ENCODE results near the gene PDE11A.
"Not testable (repeated sequence)": the region's sequence is repeated elsewhere in the genome, so short reads cannot be mapped to it uniquely, and the experiment has no call there.

PDE11A gene

GRCh38 chr2:178074123-178075005, 1.8 kb upstream of the PDE11A start:
- no peak for DNase-seq

GRCh38 chr2:178072000-178072382, 586 bp downstream of the PDE11A start:
- DNase-seq, result no peak

- no peak for DNase-seq
Measured at GRCh38 chr2:178070824-178071223, 1.8 kb downstream of the PDE11A start.

GRCh38 chr2:178069551-178069950, 3.0 kb downstream of the PDE11A start:
- no peak for DNase-seq

- no peak for DNase-seq
Measured at GRCh38 chr2:178068823-178069454, 3.6 kb downstream of the PDE11A start.

- DNase-seq, result no peak
Measured at GRCh38 chr2:178066890-178067669, 5.5 kb downstream of the PDE11A start.

- DNase-seq, result no peak
Measured at GRCh38 chr2:178066324-178066723, 6.3 kb downstream of the PDE11A start.

GRCh38 chr2:178059681-178060080, 12.9 kb downstream of the PDE11A start:
- no peak for DNase-seq

- DNase-seq, result no peak
Measured at GRCh38 chr2:178059111-178059510, 13.5 kb downstream of the PDE11A start.

- DNase-seq, result no peak
Measured at GRCh38 chr2:178057179-178057680, 15.3 kb downstream of the PDE11A start.

GRCh38 chr2:178056345-178056744, 16.2 kb downstream of the PDE11A start:
- DNase-seq, result no peak

GRCh38 chr2:178051257-178051656, 21.3 kb downstream of the PDE11A start:
- DNase-seq, result not testable (repeated sequence)

- no peak for DNase-seq
Measured at GRCh38 chr2:178047391-178047790, 25.2 kb downstream of the PDE11A start.

GRCh38 chr2:178044836-178045235, 27.7 kb downstream of the PDE11A start:
- no peak for DNase-seq

- no peak for DNase-seq
Measured at GRCh38 chr2:178043266-178043665, 29.3 kb downstream of the PDE11A start.

GRCh38 chr2:178033583-178033982, 39.0 kb downstream of the PDE11A start:
- DNase-seq, result not testable (repeated sequence)

GRCh38 chr2:178029342-178029741, 43.2 kb downstream of the PDE11A start:
- no peak for DNase-seq

- DNase-seq, result no peak
Measured at GRCh38 chr2:178025551-178026185, 46.9 kb downstream of the PDE11A start.

- DNase-seq, result no peak
Measured at GRCh38 chr2:178018141-178018540, 54.4 kb downstream of the PDE11A start.

- DNase-seq, result no peak
Measured at GRCh38 chr2:178016612-178017011, 56.0 kb downstream of the PDE11A start.

- no peak for DNase-seq
Measured at GRCh38 chr2:178012639-178013038, 59.9 kb downstream of the PDE11A start.

- no peak for DNase-seq
Measured at GRCh38 chr2:178009813-178010212, 62.8 kb downstream of the PDE11A start.
